Measurements from ENCODE around the gene CLEC2L.

GRCh38 chr7:139588632-139589031 lies 65.1 kb downstream of the CLEC2L start:
- TF ChIP-seq EZH2 (IDR thresholded peaks at IDR 0.05; ENCODE audit: low read length) (no peak), CTCF (optimal IDR thresholded peaks at IDR 0.05 in 1 of 3, IDR thresholded peaks at IDR 0.05 in 1 of 3, conservative IDR thresholded peaks at IDR 0.05 in 1 of 3; ENCODE audit: extremely low read depth in 1 of 3, insufficient read depth in 2 of 3, low read length in 3 of 3) (no peak)

Data from keratinocyte (primary cell).